HG03045 (cell line): ENCODE data around the gene PSAT1.

ENCODE experiments used
- ATAC-seq: cut with Tn5 transposase; IDR thresholded peaks from one replicate; pipeline ENCODE4 v1.9.1; 2021; ENCODE audit warnings: mild to moderate bottlenecking, moderate library complexity; ENCODE audit not compliant: unreplicated experiment

PSAT1 gene

DNA sequence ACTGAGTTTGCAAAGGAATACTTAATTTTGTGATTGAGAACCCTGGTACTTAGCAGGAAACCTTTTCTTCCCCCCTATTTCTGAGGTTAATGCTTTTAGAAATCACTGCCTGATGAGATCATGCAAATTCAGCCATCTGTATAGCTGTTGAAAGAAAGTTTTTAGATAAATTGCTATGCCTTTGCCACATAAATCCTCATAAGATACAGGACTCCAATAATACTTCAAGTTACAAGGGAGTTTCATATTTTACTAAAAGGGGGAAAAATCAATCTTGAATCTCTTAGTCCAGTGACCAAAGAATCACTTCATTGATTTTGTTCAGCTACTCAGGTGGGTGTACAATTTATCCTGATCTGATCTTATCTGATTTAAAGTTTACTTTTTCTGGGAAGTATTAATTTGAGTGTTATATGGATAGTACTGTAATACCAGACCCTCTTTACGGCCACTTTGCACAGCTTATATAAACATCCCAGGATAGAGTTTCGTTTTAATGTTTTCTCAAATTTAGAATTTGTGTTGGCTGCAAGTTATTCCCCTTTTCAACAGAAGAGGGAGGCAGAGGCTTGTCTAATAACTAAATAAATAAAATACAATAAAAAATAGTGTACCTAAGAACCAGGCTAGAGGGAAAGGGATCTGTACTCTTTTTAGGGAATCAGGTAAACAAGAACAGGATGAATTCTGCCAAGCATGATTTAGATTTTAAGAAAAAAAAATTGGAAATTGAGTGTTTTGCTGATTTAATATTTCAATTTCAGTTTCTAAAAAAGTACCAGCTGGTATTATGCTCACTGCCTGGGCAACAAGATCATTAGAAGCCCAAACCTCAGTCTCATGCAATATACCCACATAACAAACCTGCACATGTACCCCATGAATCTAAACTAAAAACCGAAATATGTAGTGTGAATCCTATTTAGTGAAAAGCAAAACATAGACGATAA, 69.1 kb downstream of the PSAT1 start:
- ATAC-seq = no peak

GRCh38 chr9:78366827-78367226, 69.9 kb downstream of the PSAT1 start:
- no peak for ATAC-seq

DNA sequence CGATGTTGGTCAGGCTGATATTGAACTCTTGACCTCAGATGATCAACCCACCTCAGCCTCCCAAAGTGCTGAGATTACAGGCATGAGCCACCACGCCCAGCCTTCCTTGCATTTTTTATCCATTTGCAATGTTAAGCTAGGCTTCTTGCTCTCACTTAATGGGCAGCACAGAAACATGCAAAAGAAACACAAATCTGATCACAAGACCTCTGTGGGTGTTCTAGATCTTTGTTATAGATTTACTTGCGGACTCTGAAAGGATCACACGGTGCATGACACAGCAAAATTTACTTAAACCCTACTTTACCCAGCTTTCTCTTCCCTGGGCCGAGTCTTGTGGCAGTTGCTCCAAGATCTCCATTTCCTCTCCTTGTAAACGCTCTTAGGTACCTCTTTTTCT, 71.3 kb downstream of the PSAT1 start:
- ATAC-seq = no peak

DNA sequence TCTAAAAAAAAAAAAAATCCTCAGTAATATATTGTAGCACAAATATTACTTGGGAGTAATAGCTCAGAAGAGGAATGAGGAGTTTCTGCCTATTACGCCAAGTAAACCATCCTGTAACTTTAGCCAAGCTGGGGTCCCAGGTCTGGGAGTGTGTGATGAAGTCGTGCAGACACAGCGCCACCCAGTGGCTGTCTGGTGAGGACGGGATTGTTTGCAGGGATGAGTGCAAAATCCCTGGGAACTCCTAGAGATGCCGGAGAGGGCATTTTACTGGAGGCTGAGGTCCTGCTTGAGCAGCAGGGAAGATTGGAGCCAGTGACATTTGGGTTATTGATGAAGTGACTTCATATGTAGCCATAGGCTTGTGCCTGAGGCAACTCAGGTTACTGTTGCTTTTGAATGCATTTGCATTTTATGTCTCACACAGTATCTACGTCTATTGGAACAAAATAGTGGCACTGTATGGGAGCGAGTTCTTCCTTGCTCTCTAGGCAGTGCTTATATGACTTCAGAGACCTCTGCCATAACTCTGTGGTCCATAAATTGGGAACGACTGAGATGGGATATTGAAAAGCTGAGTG, 72.8 kb downstream of the PSAT1 start:
- ATAC-seq = peak; percentile 65

GRCh38 chr9:78370991-78371390, 74.1 kb downstream of the PSAT1 start:
- no peak for ATAC-seq

- ATAC-seq = no peak
These were observed 75.1 kb downstream of the PSAT1 start for GRCh38 chr9:78371981-78372380.
